NCI-H524 treated with DMSO at 0.1 percent for 48 hours (cell line): Measurements from ENCODE around the gene SENP1.

ENCODE experiments used
- DNase-seq: peaks from one replicate; lab custom pipeline; 2025; lab: John Stamatoyannopoulos, UW

SENP1 gene

DNA sequence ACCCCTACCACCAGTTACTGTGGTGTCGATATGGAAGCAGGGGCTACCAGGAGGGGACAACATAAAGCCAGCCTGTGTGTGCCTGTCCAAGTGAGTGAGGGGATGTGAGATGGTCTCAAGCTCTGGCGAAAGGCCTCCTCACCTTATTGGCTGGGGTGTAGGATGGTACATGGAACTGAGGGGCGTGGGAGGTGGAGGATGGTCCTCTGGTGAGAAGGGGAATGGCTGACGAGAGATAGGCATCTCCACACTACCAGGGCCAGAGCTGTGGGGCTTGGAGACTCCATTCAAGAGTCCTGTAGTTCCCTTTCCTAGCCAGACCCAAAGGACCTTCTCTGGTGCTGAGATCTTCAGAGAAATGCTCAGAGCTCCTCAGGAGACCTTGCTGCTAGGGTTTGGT is 69.1 kb downstream of the SENP1 start:
- DNase-seq: no peak

DNA sequence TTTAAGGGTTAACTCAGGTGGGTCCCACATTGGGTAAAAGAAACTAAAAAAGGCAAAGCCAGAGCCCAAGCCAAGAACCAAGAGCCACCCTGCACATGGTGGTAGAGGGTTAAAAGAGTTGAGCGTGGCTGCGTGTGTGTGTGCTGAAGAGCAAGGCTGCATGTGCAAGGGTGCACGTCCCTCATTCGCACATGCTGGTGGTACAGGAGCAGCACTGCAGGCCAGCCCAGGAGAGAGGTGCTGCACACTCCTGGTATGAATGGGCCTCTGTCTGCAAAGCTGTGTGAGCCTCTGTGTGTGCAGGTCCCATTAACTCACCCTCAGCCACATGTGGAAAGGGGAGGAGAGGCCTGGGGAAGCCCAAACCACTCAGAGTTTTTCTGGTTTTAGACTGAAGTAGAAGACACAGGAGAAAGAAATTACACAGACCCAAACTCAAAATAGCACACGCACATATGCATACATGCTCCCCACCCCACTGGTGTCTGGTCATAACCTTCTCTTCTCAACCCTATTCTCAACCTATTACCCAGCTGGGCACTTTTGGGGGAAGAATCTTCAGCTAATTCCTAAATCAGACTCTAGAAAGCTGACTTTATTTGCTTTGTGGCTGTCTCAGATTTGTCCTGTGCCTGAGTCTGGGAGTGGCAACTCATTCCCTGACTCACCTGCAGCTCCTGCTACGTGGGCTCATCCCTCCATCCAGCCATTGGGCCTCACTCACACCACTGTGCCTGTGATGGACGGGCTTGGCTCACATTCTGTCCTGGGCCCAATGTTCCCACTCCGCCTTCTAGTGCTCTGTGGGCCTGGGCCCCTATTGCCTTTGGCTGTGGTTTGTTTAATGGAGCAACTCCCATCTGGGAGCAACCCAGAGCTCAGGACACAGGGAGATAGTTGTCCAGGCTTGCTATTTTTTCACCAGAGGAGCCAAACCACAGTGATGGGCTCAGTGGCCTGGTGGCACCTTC is 70.8 kb downstream of the SENP1 start:
- DNase-seq: no peak

DNA sequence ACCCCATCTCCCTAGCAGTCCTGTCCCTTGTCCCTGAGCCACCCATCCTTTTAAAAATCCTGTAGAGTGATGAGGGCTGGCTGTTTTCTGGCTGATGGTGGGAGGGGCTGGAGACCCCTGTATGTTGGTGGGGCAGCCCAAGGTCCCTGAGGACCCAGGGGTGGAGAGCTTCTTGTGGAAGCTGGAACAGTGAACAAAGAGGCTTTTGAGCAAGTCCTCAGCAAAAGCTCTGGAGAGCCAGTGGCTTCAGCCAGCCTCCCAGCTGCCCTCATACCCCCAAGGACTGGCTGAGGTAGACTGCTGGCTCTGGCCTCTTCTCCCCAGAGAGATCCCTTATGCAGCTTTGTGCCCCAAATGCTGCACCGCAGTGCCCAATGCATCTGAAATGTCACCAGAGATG is 72.4 kb downstream of the SENP1 start:
- DNase-seq: no peak

DNA sequence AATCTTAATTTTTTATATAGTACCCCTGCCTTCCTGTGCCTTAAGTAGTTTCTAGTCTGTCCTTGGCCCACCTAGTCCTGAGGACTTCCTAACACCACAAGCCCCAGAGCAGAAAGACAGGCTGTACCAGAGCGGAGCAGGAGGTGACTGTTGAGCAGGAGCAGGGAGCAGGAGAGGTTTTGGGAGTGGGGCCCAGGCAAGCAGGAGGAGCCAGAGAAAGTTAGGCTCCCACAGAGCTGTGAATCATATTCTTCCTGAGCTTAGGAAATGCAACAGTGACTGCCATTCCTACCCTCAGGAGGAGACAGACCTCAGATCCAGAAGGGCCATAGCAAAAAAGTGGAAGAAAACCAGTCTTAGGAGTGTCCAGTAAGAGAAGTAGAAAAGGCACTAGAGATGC is 73.3 kb downstream of the SENP1 start:
- DNase-seq: no peak

DNA sequence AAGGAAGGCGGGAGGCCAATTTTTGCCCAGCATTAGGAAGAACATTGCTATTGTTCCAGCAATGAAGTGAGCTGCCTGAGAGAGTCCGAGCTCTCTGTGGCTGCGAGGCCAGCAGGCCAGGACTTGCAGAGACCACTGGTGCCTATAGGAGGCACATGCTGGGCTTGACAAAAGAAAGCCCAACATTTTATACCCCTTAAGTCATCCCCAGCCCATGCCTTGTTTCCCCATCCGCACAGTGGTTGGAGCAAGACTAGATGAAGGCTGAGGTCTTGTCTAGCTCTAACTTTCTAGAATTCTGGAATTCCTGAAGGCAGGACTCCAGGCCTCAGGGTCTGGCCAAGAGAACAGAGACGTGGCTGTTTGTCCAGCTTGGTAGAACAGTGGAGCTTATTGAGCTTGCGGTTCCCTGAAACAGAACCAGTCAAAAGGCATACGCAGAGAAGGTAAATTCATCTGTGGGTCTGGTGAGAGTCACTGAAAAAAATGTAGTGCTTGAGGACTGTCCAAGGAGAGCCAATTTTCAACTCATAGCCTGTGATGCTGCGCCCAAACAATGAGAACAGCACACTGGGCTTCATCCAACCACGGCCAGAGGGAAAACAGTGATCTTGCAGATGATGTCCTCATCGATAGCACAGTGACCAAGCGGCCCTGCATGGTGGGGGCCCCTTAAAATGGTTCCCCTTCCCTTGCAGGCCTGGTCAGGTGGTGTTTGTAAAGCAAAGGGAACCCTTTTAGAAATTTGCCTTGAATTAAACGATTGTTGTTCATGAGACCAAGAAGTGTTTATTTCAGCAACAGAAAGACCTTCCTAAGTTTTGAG is 74.5 kb downstream of the SENP1 start:
- no peak for DNase-seq

DNA sequence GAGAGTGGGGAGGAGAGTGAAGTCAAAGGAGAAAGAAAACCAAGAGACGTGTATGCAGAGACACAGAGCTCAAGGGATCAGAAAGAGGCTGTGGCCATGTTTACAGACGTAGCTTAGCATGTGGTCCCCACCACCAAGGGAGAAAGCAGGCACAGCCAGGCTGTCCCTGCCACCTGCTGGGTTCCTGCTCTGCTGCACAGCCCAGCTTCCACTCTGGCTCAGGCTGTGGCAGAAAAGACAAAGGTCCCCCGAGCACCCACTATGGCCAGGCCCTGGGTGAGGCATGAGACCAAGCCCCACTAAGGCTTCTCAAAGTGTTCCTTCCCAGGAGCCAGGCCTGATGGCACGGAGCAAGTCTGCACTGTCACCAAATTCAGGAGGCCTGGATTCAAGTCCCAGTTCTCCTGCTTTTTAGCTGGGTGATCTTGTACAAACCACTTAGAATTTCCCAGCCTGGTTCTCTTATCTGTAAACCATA is 75.7 kb downstream of the SENP1 start:
- no peak for DNase-seq

DNA sequence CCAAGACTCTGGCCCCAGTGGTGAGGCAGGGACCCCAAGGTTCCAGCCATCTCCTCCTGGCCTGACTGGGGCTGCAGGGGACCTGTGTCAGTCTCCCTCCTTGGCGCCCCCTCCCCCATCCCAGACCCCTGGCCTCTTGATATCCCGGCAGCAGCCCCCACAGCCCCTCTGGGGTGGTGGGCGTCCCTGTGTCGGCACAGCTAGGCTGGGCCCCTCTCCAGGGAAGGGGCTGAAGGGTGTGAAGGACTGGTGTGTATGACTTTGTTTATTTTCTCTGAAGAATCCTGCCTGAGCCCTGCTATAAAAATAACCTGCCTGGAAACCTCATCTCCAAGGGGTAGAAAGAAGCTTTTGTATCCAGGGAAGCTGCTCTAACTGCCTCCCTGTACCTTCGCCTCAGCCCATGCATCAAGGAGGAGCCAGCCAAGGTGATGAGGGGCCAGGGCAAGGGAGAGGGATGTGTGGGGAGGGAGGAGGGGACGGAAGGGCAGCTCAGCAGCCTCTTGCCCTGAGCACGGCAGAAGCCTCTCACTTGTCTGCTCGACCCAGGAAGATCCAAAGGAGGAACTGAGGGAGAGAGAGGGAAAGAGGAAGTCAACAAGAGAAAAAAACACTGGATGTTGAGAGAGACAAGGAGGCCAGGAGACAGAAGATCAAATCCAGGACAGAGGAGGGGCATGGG is 76.2 kb downstream of the SENP1 start:
- DNase-seq: no peak

DNA sequence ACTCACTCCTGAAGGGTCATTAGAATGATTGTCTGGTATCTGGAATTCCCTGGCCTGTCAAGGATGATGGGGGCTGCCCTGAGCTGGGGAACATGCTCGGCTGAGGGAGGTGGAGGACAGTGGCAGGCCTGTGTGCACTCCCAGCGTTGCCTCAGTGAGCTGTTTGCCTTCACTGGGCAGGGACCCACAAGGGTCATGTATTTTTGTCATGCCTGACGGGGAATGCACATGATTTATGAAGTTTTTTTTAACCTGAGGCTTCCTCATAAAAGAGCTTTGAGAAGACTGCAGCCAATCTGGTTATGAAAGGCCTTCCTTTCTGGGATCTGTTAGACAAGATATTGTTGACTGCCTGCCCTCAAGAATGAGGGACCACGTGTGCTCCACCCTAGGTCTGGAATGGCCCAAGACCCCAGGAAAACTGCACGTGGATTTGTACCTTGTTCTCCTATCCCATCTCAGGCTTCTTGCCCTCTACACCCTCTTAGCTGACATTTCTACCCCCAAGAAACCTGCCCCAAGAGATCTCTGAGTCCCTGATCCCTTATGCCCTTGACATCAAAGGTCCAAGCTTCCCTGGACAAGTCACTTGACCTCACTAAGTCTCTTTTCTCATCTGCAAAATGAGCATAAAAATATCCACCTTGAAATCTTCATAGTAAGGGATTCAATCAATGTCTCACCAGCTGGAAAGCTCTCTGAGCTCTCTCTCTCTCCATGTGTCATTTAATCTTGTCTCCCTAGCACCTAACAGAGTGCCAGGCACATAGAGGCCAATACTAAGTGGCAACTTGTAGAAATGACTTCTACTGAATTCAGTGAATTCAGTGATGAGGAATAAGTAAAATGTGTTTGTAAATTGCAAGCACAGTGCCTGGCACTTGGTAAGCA is 77.1 kb downstream of the SENP1 start:
- DNase-seq: no peak

DNA sequence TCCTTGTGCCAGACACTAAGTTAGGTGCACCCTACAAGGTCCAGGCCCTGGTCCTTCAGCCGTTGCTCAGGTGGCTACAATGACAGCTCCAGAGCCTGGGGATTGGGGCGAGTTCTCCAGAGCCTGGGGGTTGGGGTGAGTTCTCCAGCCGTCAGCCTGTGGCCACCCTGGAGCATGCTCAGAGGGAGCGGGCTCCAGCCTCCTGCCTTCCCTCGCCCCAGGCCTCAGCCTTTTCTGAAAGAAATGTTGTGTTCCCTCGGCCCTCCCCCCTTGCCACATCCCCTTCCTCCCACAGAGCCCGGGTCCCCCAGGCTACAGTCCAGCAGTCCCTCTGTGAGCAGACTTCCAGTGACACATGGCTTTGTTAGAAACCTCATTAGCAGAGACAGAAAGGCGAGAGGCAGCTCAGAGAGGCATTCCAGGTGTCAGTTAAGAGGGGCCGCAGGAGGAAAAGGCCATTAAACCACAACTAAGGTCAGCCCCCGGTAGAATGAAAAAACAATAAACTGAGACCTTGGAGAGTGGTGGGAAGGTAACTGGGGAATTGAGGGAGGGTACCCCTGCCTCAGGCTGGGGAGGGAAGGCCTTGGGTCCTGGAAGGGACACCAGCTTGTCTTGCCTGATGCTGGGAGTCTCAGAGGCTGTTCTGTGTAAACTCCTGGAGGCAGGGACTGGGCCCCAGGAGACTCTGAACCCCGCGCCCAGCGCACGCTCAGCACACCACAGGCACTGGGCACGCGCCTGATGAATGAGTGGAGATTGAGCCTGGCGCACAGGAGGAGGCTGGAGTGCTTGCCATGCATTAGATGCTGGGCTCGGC is 78.5 kb downstream of the SENP1 start:
- DNase-seq: no peak

DNA sequence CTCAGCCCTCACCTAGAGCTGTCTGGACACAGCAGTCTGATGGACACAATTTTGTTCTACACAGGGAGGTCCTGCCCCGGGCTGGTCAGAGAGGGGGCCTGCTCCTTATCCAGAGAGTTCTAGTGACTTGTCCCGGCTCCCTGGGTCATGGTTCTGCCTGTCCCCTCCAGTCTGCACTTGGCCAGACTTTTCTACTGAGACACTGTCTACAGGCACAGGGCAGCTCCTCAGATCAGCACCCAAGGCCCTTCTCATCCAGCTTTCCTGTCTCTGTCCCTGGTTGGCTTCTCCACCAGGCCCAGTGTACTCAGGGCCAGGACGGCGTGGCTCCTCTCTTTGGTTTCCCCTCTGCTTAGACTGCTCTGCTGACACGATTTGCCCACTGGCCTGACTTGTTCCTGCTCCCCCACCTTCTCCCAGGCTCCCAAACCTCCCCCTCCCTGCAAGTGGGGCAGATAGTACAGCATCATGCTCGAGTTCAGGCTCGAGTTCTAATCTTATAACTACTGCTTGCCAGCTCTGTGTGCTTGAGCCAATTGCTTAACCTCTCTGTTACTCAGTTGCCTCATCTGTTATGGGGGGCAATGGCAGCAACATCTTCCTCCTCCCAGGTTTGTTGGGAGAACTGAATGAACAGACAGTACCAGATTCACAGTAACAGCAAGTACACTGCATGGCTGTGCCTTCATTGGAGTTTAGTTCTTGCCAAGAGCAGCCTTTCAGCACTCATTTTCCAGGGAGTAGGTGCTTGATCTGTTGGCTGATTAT is 79.6 kb downstream of the SENP1 start:
- DNase-seq: no peak

DNA sequence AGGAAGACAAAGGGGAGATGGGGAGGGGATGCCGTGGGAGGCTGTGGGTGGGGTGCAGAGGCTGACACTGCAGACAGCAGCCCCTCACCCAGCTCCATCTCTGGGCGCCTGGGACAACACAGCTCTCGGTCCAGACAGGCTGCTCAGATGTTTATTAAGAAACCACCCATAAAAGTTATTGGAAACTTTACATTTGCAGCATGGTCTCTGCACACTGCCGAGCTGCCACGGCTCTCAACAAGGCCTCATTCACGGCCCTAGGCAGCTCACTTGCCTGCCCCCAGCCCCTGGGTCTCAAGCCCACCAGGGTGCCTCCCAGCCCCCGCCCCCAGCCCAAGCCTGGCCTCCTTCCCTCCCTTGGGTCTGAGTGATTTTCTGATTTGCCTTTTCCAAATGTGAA is 80.6 kb downstream of the SENP1 start:
- no peak for DNase-seq

DNA sequence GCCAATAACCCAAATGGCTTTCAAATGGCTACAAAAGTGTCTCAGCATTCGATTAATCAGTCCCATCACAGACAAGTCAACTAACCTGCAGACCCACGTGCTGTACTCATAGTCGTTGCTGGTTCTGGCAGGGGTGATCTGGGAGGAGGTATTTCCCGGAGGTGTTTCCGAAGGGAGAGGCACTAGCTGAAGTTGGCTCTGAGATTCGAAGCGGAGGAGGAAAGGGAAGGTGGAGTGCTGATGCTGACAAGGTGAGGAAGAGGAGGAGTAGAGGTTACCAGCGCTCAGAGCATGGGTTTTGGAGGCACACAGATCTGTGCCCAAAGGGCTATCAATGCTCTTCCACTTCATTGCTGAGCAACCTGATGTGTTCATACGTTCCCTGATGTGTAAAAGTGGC is 81.1 kb downstream of the SENP1 start:
- no peak for DNase-seq

DNA sequence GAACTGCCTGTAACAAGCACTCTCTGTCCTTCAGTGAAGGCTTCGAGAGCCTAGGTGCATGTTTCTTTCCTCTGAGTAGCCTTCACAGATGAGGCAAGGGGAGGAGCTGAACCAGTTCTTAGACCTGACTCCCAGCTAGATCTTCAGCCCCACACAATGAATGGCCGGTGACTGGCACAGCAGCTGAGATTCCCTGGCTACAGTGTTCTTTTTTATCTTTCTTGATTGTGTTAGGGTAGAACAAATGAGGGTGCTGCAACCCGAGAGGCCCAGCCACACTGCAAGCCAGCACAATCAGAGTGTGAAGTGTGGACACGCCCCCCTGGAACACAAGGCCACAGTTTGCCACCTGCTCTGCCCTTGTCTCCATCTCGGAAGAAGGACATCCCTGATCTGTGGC is 82.5 kb downstream of the SENP1 start:
- DNase-seq: no peak

DNA sequence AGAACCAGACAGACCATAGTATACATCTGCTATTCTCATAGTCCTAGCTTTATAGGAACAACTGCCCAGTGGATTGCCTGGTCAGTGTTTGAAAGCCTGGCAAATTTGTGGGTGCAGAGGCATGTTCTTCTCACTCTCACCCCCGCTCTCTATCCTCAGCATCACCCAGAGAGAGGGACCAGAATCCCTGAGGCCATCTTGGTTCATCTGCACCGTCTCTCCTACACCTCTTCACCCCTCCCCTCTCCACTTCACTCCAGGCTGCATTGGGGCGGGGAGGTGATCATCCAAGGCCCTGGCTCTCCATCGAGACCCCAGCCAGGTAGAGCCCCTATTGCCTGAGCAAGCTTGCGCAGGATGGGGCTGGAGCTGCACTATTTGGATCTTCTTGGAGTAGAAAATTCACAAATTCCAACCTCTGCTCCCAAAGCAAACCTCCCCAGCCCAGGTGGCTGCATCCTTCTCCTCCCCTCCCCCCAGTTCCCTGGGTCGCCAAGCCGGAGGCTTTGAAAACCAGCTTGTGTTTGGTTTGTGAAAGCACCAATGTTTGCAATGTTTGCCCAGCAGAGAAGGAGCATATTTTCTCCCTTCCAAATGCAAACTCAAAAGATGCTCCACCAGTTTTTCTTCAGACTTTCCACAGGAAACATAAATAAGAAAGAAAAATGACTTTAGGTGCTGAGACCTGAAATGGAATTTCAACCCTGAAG is 83.0 kb downstream of the SENP1 start:
- no peak for DNase-seq

DNA sequence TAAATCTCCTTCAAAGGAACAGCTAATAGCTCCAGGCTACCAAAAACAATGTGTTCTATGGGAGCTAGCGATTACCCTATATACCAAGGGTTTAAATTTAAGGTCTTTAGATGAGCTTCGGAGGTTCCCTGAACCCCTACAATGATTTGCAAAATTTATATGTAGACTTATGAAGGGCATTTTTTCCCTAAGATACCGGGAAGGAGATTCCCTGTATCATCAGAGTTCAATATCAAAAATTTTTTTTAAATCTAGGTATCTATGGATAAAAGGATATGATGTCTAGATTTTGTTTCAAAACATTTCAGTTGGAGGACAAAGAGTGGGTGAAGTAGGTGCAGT is 83.7 kb downstream of the SENP1 start:
- DNase-seq: no peak

DNA sequence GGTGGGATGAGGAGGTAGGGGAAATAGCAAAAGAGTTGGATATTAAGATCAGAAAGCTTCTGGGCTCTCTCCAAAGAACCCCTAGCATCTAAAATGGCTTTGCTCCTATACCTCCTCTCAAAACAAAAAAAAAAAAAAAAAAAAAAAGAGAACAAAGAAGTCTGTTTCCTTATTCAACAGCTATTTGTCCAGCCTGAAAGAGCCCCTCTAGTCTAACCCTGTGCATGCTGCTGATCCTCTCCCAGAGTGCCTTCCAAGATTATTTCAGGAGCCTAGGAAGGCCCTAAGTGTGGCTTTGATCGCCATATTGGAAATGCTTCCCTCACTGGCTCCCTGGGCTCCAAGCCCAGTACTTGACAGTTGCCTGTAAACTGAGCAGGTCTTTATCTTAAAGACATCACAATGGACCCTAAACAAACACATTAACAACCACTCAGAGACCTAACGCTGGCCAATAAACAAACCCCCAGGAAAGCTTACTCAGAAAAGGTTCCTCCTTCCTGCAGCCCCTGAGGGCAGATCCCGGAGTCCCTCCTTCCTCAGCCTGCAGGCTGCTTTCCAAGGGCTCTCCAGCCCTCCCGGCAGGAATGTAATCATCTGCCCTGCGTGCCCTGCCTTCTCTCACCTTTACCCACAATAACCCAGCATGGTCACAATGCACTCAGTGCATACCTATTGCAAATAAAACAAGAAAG is 84.2 kb downstream of the SENP1 start:
- no peak for DNase-seq

DNA sequence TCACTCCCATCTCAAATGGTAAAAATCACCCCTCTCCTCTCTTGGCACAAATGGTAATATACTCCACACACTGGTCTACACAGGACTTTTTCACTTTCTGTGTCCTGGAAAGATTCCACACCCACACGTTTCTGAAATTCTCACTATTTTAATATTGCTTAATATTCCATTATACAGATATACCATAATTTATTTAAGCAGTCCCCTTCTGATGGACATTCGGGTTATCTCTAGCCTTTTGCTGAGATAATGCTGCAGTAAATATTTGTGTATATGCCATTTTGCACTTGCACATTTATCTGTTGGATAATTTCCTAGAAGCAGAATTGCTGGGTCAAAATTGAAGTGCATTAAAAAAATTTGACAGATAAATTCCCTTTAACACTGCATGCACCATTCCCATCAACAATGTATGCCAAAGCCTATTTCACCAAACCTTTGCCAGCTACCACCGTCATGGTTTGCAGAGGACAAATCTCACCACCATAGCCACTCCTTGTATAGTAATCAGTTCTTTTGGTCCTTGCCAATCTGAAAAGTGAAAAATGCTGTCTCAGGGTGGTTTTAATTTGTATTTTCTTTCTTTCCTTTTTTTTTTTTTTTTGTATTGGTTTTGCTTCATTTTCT is 86.1 kb downstream of the SENP1 start:
- no peak for DNase-seq

DNA sequence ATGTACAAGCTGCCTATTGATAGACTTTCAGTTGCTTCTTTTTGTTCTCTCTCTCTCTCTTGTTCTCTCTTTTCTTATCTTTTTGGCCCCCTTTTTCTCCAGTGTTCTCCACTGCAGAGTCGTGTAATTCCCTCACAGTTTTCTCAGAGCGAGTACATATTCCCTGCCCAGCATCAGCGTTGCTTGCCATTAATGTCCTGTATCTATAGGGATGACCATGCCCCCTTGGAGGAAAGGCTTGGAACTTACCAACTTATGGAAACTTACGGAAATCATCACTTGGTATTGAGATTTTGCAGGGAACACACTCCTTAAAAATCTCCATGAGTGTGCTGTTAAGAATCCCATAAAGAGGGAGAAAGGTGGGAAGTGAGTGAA is 87.3 kb downstream of the SENP1 start:
- DNase-seq: no peak
